Uterus (tissue), 2 donors: Measurements from ENCODE around the gene RTN3.

Experiments
- POLR2A ChIP-seq, 2 donors: fragments of 450-650 bp; IDR thresholded peaks; one replicate each; pipeline ENCODE4 v1.6.1; 2016; ENCODE audit warnings: antibody characterized with exemption in 2 of 2, mild to moderate bottlenecking in 1 of 2, moderate library complexity in 1 of 2
- TF ChIP-seq, protein P1 (sequence below), 4 experiments: fragments of 200-600 bp in 2 of 4; fragments of 450-650 bp in 2 of 4; sonication (generic) in 2 of 4; IDR thresholded peaks; one replicate each; pipeline ENCODE4 v1.5.1; 2016 to 2019; ENCODE audit warnings: antibody characterized with exemption in 4 of 4, mild to moderate bottlenecking in 2 of 4, moderate library complexity in 1 of 4

DNA sequence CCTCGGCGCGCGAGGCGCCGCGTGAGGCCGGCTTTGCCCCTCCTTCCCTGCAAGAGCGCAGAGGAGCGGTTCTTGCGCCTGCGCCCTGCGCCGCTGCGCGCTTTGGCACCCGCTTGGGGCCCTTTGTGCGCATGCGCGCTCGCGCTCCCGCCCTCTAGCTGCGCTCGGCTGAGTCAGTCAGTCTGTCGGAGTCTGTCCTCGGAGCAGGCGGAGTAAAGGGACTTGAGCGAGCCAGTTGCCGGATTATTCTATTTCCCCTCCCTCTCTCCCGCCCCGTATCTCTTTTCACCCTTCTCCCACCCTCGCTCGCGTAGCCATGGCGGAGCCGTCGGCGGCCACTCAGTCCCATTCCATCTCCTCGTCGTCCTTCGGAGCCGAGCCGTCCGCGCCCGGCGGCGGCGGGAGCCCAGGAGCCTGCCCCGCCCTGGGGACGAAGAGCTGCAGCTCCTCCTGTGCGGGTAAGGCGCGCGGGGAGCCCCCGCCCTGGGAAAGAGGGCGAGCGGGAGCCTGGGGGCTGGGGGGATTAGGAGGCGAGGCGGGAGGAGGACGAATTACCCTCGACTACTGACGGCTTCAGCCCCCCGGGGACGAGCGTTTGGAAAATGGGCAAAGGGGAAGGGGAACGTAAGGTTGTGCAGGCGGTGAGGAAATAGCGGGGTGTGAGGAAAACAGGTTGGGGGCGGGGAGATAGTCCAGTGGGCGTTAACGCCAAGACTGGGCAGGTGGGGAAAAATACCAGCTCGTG lies at the start of gene RTN3:
- TF ChIP-seq, protein P1, sequence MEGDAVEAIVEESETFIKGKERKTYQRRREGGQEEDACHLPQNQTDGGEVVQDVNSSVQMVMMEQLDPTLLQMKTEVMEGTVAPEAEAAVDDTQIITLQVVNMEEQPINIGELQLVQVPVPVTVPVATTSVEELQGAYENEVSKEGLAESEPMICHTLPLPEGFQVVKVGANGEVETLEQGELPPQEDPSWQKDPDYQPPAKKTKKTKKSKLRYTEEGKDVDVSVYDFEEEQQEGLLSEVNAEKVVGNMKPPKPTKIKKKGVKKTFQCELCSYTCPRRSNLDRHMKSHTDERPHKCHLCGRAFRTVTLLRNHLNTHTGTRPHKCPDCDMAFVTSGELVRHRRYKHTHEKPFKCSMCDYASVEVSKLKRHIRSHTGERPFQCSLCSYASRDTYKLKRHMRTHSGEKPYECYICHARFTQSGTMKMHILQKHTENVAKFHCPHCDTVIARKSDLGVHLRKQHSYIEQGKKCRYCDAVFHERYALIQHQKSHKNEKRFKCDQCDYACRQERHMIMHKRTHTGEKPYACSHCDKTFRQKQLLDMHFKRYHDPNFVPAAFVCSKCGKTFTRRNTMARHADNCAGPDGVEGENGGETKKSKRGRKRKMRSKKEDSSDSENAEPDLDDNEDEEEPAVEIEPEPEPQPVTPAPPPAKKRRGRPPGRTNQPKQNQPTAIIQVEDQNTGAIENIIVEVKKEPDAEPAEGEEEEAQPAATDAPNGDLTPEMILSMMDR (IDR thresholded peaks at IDR 0.05) = peak; percentile 16 to 72 (median 54)
- TF ChIP-seq POLR2A (IDR thresholded peaks at IDR 0.05) = peak; percentile 95 to 98
